ENCODE data around the gene NSUN4.
"Not testable (repeated sequence)": the region's sequence is repeated elsewhere in the genome, so short reads cannot be mapped to it uniquely, and the experiment has no call there.

The NSUN4 gene

DNA sequence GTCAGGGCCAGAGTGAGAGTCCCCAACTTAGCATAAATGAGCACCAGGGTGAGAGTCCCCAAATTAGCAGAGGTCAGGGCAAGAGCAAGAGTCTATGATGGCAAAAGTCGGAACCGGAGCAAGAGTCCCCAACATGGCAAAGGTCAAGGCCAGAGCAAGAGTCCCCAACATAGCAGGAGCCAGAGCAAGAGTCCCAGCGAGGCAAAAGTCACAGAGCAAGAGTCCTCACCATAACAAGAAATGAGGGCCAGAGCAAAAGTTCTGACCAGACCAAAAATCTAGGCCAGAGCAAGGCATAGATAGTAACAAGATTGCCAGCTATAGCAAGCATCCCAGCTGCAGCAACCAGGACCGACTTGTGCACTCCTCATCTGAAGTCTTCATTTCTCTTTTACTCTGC, 3.1 kb downstream of the NSUN4 start:
- H3K4me3 ChIP-seq (ENCODE audit: low read depth, low read length): no peak overlapping the region
- TF ChIP-seq, protein P1, sequence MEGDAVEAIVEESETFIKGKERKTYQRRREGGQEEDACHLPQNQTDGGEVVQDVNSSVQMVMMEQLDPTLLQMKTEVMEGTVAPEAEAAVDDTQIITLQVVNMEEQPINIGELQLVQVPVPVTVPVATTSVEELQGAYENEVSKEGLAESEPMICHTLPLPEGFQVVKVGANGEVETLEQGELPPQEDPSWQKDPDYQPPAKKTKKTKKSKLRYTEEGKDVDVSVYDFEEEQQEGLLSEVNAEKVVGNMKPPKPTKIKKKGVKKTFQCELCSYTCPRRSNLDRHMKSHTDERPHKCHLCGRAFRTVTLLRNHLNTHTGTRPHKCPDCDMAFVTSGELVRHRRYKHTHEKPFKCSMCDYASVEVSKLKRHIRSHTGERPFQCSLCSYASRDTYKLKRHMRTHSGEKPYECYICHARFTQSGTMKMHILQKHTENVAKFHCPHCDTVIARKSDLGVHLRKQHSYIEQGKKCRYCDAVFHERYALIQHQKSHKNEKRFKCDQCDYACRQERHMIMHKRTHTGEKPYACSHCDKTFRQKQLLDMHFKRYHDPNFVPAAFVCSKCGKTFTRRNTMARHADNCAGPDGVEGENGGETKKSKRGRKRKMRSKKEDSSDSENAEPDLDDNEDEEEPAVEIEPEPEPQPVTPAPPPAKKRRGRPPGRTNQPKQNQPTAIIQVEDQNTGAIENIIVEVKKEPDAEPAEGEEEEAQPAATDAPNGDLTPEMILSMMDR (IDR thresholded peaks at IDR 0.05; ENCODE audit: low read depth, low read length): no peak

DNA sequence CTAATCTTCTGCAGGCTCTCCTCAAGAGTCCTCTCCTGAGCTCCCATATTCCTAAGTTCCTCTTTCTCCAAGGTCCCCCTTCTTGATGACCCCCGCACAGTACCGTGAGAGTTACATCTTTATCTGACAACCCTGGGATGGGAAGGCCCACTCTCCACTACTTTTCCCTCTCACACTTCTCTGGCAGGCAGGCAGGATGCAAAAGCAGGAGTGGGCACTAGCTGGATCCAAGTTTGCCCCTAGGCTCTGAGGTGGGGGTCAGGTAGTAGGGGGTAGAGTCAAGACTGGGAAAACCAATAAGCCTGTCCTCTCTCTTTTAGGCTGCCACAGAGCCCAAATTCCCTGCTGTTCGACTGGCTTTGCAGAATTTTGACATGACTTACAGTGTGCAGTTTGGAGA, 3.9 kb downstream of the NSUN4 start:
- H3K4me3 ChIP-seq (ENCODE audit: low read depth, low read length): no peak overlapping the region
- TF ChIP-seq, protein P1 (IDR thresholded peaks at IDR 0.05; ENCODE audit: low read depth, low read length): no peak

DNA sequence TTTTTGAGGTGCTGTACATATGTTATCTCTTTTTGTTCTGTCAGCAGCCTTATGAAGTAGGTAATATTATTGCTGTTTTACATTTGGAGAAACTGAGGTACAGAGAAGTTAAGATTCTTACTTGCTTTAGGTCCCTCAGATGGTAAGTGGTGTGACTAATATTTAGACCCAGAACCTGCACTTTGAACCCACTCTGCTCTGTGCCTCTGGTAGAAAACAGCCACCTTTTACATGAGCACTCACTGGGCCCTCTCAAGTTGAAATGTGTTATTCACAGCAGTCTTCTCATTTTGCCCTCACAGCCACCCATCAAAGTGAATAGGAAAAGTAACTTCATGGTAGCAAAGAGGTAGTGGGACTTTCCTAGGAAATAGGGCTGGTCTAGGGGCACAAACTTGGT, 4.7 kb downstream of the NSUN4 start:
- TF ChIP-seq, protein P1 (IDR thresholded peaks at IDR 0.05; ENCODE audit: low read depth, low read length): no peak
- no peak overlapping the region for H3K4me3 ChIP-seq (ENCODE audit: low read depth, low read length)

DNA sequence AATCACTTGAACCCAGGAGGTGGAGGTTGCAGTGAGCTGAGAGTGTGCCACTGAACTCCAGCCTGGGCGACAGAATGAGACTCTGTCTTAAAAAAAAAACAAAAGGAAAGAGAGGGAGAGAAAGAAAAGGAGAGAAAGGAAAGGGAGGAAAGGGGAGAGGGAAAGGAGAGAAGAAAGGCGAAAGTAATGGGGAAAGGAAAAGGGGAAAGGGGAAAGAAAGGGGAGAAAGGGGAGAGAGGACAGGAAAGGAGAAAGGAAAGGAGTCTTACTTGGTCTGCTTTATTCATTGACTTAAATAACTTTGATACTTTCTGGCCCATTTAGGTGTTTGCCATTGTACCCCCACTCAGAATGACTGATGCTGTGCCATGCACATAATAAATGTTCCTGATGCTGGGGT, 11.8 kb downstream of the NSUN4 start:
- TF ChIP-seq, protein P1 (IDR thresholded peaks at IDR 0.05; ENCODE audit: low read depth, low read length): no peak
- no peak overlapping the region for H3K4me3 ChIP-seq (ENCODE audit: low read depth, low read length)

DNA sequence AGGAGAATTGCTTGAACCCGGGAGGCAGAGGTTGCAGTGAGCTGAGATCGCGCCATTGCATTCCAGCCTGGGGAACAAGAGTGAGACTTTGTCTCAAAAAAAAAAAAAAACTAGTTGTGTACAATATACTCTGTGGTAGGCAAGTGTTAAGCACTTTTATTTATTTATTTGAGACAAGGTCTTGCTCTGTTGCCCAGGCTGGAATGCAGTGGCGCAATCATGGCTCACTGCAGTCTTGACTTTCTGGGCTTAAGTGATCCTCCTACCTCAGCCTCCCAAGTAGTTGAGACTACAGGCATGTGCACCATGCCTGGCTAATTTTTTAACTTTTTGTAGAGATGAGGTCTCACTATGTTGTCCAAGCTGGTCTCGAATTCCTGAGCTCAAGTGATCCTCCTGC, 15.3 kb downstream of the NSUN4 start:
- not testable (repeated sequence) for H3K4me3 ChIP-seq (ENCODE audit: low read depth, low read length)

DNA sequence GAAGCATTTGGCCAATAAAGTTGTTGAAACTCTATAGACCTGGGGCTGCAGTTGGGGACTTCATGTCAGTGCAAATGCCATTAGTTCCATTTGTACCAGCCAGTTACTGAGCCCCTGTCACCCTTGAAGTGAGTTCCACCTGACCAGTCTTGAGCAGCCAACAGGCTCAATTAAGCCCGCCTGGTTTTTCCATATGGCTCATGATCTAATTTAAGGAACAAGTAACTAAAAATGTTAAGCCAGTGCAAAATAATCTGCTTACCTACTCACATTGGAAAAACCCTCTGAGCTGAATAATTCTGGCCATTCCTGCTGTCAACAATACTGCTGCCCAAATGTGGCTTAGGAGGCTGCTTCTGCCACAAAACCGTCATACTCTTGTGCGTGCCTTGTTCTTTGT, 21.6 kb downstream of the NSUN4 start:
- TF ChIP-seq, protein P1 (IDR thresholded peaks at IDR 0.05; ENCODE audit: low read depth, low read length): no peak
- H3K4me3 ChIP-seq (ENCODE audit: low read depth, low read length): no peak overlapping the region

DNA sequence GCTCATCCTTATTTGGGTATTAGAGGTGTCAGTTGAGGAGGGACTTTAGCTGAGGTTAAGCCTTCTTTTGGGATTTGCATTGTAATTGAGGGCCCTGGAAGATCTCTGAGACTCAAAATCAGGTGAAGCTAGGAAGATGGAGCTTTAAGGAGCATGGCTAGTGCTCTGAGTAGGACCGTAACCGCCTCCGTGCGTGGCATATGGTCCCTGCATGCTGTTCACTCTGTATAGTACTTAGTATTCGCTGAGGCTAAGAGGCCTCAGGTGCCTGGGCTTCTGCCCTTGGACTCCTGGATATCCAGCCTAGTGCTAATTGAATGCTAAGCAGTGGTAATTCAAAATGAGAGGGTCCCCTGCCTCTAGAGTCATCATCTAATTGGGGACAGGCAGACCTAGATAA, 22.5 kb downstream of the NSUN4 start:
- H3K4me3 ChIP-seq (ENCODE audit: low read depth, low read length): no peak overlapping the region
- TF ChIP-seq, protein P1 (IDR thresholded peaks at IDR 0.05; ENCODE audit: low read depth, low read length): no peak

DNA sequence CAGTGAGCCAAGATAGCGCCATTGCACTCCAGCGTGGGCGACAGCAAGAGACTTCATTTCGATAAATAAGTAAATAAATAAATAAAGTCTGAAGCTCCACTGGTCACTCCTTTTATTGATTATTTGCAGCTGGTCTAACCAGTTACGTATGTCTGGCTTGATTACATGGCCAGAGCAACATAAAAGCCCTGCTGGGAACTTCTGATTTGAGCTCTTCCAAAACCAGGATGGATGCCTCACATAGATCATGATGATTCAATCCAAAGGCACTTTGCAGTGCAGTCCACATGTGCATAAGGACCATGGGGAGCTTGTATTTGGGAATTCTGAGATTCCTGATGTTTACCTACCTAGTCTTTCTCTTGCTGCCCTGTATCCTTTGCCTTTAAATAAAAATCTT, 24.0 kb downstream of the NSUN4 start:
- TF ChIP-seq, protein P1 (IDR thresholded peaks at IDR 0.05; ENCODE audit: low read depth, low read length): no peak
- H3K4me3 ChIP-seq (ENCODE audit: low read depth, low read length): no peak overlapping the region

DNA sequence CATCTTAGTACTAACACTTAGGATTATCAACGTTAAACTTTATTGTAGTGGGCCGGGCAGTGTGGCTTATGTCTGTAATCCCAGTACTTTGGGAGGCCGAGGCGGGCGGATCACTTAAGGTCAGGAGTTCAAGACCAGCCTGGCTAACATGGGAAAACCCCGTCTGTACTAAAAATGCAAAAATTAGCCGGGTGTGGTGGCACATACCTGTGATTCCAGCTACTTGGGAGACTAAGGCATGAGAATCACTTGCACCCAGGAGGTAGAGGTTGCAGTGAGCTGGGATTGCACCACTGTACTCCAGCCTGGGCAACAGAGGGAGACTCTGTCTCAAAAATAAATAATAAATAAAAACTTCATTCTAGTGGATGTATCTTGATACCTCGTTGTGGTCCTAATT, 25.2 kb downstream of the NSUN4 start:
- not testable (repeated sequence) for H3K4me3 ChIP-seq (ENCODE audit: low read depth, low read length)
